Parathyroid adenoma (tissue), 2 donors: ENCODE results near the gene SULT1C2.

Experiments used
- H2AFZ ChIP-seq: fragments of 300-600 bp; sonication (generic); one replicate; pipeline ENCODE4 v1.7.0; 2017; ENCODE audit warnings: antibody characterized with exemption, mild to moderate bottlenecking
- H3K27ac ChIP-seq: fragments of 300-600 bp; sonication (generic); one replicate; pipeline ENCODE4 v1.7.0; 2017
- H3K27me3 ChIP-seq: fragments of 300-600 bp; sonication (generic); one replicate; pipeline ENCODE4 v1.7.0; 2017; ENCODE audit warnings: low read length; ENCODE audit not compliant: control insufficient read depth, insufficient read depth
- H3K36me3 ChIP-seq: fragments of 300-600 bp; sonication (generic); one replicate; pipeline ENCODE4 v1.7.0; 2017; ENCODE audit warnings: low read length; ENCODE audit not compliant: control insufficient read depth, insufficient read depth
- H3K4me1 ChIP-seq: fragments of 300-600 bp; sonication (generic); one replicate; pipeline ENCODE4 v1.7.0; 2017; ENCODE audit warnings: control low read depth
- H3K4me2 ChIP-seq: fragments of 300-600 bp; sonication (generic); one replicate; pipeline ENCODE4 v1.7.0; 2017; ENCODE audit warnings: low read length
- H3K4me3 ChIP-seq: fragments of 300-600 bp; sonication (generic); one replicate; pipeline ENCODE4 v1.7.0; 2017; ENCODE audit warnings: low read depth, low read length
- H3K79me2 ChIP-seq: fragments of 300-600 bp; sonication (generic); one replicate; pipeline ENCODE4 v1.7.0; 2017; ENCODE audit warnings: control low read depth
- H3K9ac ChIP-seq: fragments of 300-600 bp; sonication (generic); one replicate; pipeline ENCODE4 v1.7.0; 2017; ENCODE audit warnings: mild to moderate bottlenecking
- H3K9me3 ChIP-seq: fragments of 300-600 bp; sonication (generic); one replicate; pipeline ENCODE4 v1.7.0; 2017; ENCODE audit warnings: low read length; ENCODE audit not compliant: control insufficient read depth
- CTCF ChIP-seq: fragments of 300-600 bp; sonication (generic); IDR thresholded peaks from one replicate; pipeline ENCODE4 v1.7.0; 2017; ENCODE audit warnings: antibody characterized with exemption, mild to moderate bottlenecking
- donor health status: primary hyperparathyroidism.

Gene SULT1C2

GRCh38 chr2:108262036-108262435, 26.7 kb upstream of the SULT1C2 start:
- Histone ChIP-seq H3K27ac (no peak overlapping the region), H2AFZ (no peak overlapping the region), H3K27me3 (no peaks in the 10 kb centered on the region), H3K4me3 (no peak overlapping the region), H3K4me2 (no peak overlapping the region), H3K4me1 (no peaks in the 10 kb centered on the region), H3K9me3 (no peaks in the 10 kb centered on the region), H3K9ac (no peak overlapping the region), H3K36me3 (no peaks in the 10 kb centered on the region), H3K79me2 (no peaks in the 10 kb centered on the region)
- no peak for TF ChIP-seq CTCF

- H2AFZ ChIP-seq, result no peak overlapping the region
- no peak overlapping the region for H3K9ac ChIP-seq
- H3K27ac ChIP-seq, result no peak overlapping the region
- no peaks in the 10 kb centered on the region for H3K36me3 ChIP-seq
- H3K79me2 ChIP-seq, result no peaks in the 10 kb centered on the region
- no peaks in the 10 kb centered on the region for H3K9me3 ChIP-seq
- no peaks in the 10 kb centered on the region for H3K27me3 ChIP-seq
- no peak for TF ChIP-seq CTCF
- no peaks in the 10 kb centered on the region for H3K4me1 ChIP-seq
- no peak overlapping the region for H3K4me3 ChIP-seq
- no peak overlapping the region for H3K4me2 ChIP-seq
Measured at GRCh38 chr2:108263401-108263800, 25.3 kb upstream of the SULT1C2 start.

- no peaks in the 10 kb centered on the region for H3K9me3 ChIP-seq
- H2AFZ ChIP-seq, result no peak overlapping the region
- no peaks in the 10 kb centered on the region for H3K36me3 ChIP-seq
- H3K27me3 ChIP-seq, result no peaks in the 10 kb centered on the region
- no peak overlapping the region for H3K4me2 ChIP-seq
- no peak overlapping the region for H3K27ac ChIP-seq
- H3K79me2 ChIP-seq, result no peaks in the 10 kb centered on the region
- no peak overlapping the region for H3K9ac ChIP-seq
- H3K4me3 ChIP-seq, result no peak overlapping the region
- no peak for TF ChIP-seq CTCF
- no peaks in the 10 kb centered on the region for H3K4me1 ChIP-seq
Measured at GRCh38 chr2:108266218-108266617, 22.5 kb upstream of the SULT1C2 start.

GRCh38 chr2:108267101-108267500, 21.6 kb upstream of the SULT1C2 start:
- H3K9ac ChIP-seq, result no peak overlapping the region
- no peak for TF ChIP-seq CTCF
- H3K27me3 ChIP-seq, result no peaks in the 10 kb centered on the region
- no peaks in the 10 kb centered on the region for H3K36me3 ChIP-seq
- H3K4me3 ChIP-seq, result no peak overlapping the region
- H3K27ac ChIP-seq, result no peak overlapping the region
- no peaks in the 10 kb centered on the region for H3K79me2 ChIP-seq
- H2AFZ ChIP-seq, result no peak overlapping the region
- H3K4me1 ChIP-seq, result no peaks in the 10 kb centered on the region
- H3K9me3 ChIP-seq, result no peaks in the 10 kb centered on the region
- H3K4me2 ChIP-seq, result no peak overlapping the region

GRCh38 chr2:108268001-108268400, 20.7 kb upstream of the SULT1C2 start:
- H3K27ac ChIP-seq, result no peak overlapping the region

More at GRCh38 chr2:108268001-108268400, 20.7 kb upstream of the SULT1C2 start:
- Histone ChIP-seq H3K4me3 (no peak overlapping the region), H3K4me1 (no peaks in the 10 kb centered on the region), H3K79me2 (no peaks in the 10 kb centered on the region), H3K36me3 (no peaks in the 10 kb centered on the region), H3K9ac (no peak overlapping the region), H3K9me3 (no peaks in the 10 kb centered on the region), H2AFZ (no peak overlapping the region), H3K27me3 (no peaks in the 10 kb centered on the region), H3K4me2 (no peak overlapping the region)
- TF ChIP-seq CTCF, result no peak
